ENCODE data around the gene LENG8. TPM values are rescaled to one million over a fixed set of nuclear protein-coding genes. Genes with fewer than 3 reads are reported as not detected.
"Not testable (repeated sequence)": the region's sequence is repeated elsewhere in the genome, so short reads cannot be mapped to it uniquely, and the experiment has no call there.

The LENG8 gene
- total RNA-seq, 1 donor from 2014 or later, result 36.6 TPM

DNA sequence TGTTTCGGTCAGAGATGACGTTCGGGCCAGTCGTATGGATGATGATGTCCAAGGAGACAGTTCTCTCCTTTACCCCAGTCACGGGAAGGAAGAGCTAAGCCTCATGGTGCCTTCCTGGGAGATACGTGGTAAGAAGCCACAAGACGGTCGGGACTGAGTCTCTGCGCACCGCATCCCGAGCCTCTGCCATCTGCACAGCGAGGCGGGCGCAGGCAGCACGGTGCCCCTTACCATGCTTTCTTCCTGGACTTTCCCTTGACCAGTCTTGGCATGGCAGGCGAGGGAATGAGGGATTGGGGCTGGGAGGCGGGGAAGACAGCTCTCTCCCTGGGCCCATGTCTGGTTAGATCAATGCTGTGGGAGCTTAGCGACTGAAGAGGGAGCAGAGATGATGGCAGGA is 43.6 kb downstream of the LENG8 start:
- no peaks in the 10 kb centered on the region for H3K36me3 Mint-ChIP-seq
- DNase-seq (ENCODE audit: low spot score), result no peak
- H3K4me1 ChIP-seq, result no peaks in the 10 kb centered on the region
- H4K20me1 ChIP-seq (ENCODE audit: low read depth), result no peaks in the 10 kb centered on the region
- no peak overlapping the region for H2AFZ ChIP-seq (replicated peaks)
- no peaks in the 10 kb centered on the region for H3K9me3 ChIP-seq (ENCODE audit: low read depth)
- H3K79me2 ChIP-seq (ENCODE audit: low read depth), result no peaks in the 10 kb centered on the region
- no peak overlapping the region for H3K9ac ChIP-seq
- no peak overlapping the region for H3K27ac ChIP-seq
- no peak overlapping the region for H3K4me3 ChIP-seq
- H3F3A ChIP-seq (ENCODE audit: low read depth), result no peaks in the 10 kb centered on the region
- no peak overlapping the region for H3K27ac Mint-ChIP-seq
- peaks cover 14% of the 10 kb centered on the region for H3K27me3 Mint-ChIP-seq (ENCODE audit: insufficient read depth, low read depth)
- peaks cover 3% of the 10 kb centered on the region for H3K9me3 Mint-ChIP-seq
- no peaks in the 10 kb centered on the region for H3K36me3 ChIP-seq
- H3K27me3 ChIP-seq, result no peaks in the 10 kb centered on the region
- H3K4me2 ChIP-seq, result no peak overlapping the region
- no peak for TF ChIP-seq EZH2 (IDR thresholded peaks at IDR 0.05)
- TF ChIP-seq EZH2phosphoT487 (IDR thresholded peaks at IDR 0.05), result no peak
- TF ChIP-seq, protein P1, sequence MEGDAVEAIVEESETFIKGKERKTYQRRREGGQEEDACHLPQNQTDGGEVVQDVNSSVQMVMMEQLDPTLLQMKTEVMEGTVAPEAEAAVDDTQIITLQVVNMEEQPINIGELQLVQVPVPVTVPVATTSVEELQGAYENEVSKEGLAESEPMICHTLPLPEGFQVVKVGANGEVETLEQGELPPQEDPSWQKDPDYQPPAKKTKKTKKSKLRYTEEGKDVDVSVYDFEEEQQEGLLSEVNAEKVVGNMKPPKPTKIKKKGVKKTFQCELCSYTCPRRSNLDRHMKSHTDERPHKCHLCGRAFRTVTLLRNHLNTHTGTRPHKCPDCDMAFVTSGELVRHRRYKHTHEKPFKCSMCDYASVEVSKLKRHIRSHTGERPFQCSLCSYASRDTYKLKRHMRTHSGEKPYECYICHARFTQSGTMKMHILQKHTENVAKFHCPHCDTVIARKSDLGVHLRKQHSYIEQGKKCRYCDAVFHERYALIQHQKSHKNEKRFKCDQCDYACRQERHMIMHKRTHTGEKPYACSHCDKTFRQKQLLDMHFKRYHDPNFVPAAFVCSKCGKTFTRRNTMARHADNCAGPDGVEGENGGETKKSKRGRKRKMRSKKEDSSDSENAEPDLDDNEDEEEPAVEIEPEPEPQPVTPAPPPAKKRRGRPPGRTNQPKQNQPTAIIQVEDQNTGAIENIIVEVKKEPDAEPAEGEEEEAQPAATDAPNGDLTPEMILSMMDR (IDR thresholded peaks at IDR 0.05), result no peak
- H3K4me3 Mint-ChIP-seq, result no peak overlapping the region
- H3K4me1 Mint-ChIP-seq, result no peaks in the 10 kb centered on the region

DNA sequence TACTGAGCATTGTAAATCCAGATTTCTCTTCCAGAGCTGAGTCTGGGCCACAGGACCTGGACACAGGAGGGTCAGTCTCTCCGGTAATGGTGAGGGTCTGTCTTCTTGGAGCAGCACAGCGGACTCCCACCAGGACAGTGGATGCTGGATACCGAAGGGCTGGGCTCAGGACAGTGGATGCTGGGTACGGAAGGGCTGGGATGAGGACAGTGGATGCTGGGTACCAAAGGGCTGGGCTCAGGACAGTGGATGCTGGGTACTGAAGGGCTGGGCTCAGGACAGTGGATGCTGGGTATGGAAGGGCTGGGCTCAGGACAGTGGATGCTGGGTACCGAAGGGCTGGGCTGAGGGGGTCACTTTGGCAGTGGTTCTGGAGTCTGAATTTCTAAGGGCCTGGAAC is 44.1 kb downstream of the LENG8 start:
- not testable (repeated sequence) for H3F3A ChIP-seq (ENCODE audit: low read depth); DNase-seq (ENCODE audit: low spot score); H3K4me1 ChIP-seq; H3K4me2 ChIP-seq; H3K4me3 Mint-ChIP-seq; H3K9me3 Mint-ChIP-seq; H2AFZ ChIP-seq (replicated peaks); H3K9ac ChIP-seq; H3K79me2 ChIP-seq (ENCODE audit: low read depth); H4K20me1 ChIP-seq (ENCODE audit: low read depth); H3K27me3 ChIP-seq; H3K27ac Mint-ChIP-seq; H3K4me3 ChIP-seq; H3K36me3 Mint-ChIP-seq; H3K27ac ChIP-seq; H3K36me3 ChIP-seq; H3K4me1 Mint-ChIP-seq; H3K9me3 ChIP-seq (ENCODE audit: low read depth)
- peaks cover 14% of the 10 kb centered on the region for H3K27me3 Mint-ChIP-seq (ENCODE audit: insufficient read depth, low read depth)

DNA sequence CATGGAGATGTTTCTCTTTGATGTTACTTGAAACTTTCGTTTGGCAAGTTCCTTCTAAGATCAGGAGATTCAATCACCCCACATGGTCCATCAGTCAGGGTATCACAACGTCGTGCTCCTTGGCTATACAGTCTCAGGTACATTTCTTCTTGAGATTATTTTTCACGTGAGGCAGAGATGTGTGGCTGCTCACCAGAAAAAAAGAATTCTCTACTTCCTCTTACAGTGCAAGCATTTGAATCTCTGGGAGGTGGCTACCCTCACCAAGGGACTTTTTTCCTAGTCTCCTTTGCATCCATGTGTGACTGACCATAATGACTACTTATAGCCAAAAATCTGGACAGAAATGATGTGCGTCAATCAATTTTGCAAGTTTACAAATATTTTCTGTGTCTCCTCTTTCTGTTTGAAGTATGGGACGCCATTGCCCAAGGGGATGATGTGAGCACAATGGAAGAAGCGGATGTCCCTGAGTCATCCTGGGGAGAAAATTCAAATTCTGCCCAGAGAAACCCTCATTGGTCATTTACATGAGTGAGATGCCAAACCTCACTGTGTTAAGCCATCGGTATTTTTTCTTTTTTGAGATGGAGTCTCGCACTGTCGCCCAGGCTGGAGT is 45.1 kb downstream of the LENG8 start:
- H3K27ac Mint-ChIP-seq, result no peak overlapping the region
- H4K20me1 ChIP-seq (ENCODE audit: low read depth), result no peaks in the 10 kb centered on the region
- DNase-seq (ENCODE audit: low spot score), result no peak
- no peak overlapping the region for H3K27ac ChIP-seq
- H3K9ac ChIP-seq, result no peak overlapping the region
- peaks cover 14% of the 10 kb centered on the region for H3K27me3 Mint-ChIP-seq (ENCODE audit: insufficient read depth, low read depth)
- H3K4me3 ChIP-seq, result no peak overlapping the region
- H3K36me3 ChIP-seq, result no peaks in the 10 kb centered on the region
- H3K79me2 ChIP-seq (ENCODE audit: low read depth), result no peaks in the 10 kb centered on the region
- no peaks in the 10 kb centered on the region for H3K27me3 ChIP-seq
- no peak for TF ChIP-seq EZH2 (IDR thresholded peaks at IDR 0.05)
- TF ChIP-seq, protein P1 (IDR thresholded peaks at IDR 0.05), result no peak
- no peak for TF ChIP-seq EZH2phosphoT487 (IDR thresholded peaks at IDR 0.05)
- H3K4me3 Mint-ChIP-seq, result no peak overlapping the region
- H3K9me3 Mint-ChIP-seq, result peaks cover 3% of the 10 kb centered on the region
- H3K4me1 Mint-ChIP-seq, result no peaks in the 10 kb centered on the region
- H3K4me1 ChIP-seq, result no peaks in the 10 kb centered on the region
- H3K9me3 ChIP-seq (ENCODE audit: low read depth), result no peaks in the 10 kb centered on the region
- no peak overlapping the region for H3K4me2 ChIP-seq
- no peaks in the 10 kb centered on the region for H3F3A ChIP-seq (ENCODE audit: low read depth)
- H2AFZ ChIP-seq (replicated peaks), result no peak overlapping the region
- no peaks in the 10 kb centered on the region for H3K36me3 Mint-ChIP-seq

DNA sequence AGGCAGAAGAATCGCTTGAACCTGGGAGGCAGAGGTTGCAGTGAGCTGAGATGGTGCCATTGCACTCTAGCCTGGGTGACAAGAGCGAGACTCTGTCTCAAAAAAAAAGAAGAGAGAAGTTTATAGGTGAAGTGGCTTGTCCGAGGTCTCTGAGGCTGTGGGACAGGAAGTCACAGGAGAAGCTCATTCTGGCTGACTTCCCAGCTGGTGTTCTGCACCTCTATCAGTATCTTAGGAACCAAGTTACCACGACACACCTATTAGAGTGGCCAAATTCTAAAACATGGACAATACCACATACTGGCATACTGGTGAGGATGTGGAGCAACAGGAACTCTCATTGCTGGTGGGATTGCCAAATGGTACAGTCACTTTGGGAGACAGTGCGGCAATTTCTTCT is 46.3 kb downstream of the LENG8 start:
- not testable (repeated sequence) for H3K27me3 Mint-ChIP-seq (ENCODE audit: insufficient read depth, low read depth)

DNA sequence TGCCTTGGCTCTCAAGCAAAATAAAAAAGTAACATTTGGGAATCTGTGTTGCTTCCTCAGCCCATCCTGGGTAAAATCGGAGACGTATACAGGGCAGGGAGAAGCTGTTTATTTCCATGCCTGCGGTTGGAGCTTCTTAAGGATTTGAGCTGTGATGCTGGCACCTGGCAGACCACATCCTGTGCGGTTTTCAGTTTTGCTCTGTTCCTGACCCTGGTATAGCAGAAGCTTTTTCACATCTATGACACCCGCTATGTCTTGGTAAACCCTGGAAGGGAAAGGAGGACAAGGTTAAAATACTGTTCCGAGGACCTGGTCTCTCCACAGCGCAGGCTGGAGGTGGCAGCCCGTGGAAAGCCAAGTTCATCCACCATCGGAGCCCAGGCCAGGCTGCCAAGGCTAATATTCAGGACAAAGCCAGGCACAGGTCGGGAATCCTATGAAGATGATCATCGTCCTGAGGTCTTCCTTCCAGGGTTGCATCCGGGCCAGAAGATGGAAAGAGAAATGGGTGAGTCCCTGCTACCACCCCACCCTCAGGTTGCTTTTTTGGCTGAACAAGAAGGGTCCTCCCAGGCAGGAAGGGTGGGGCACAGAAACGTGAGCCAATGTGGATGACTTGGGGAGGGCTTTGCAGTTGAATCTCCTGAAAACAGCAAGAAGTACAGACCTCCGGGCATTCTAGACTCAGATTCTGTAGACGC is 48.9 kb downstream of the LENG8 start:
- not testable (repeated sequence) for H3K4me3 Mint-ChIP-seq; H3K27me3 Mint-ChIP-seq (ENCODE audit: insufficient read depth, low read depth); DNase-seq (ENCODE audit: low spot score); H3K27me3 ChIP-seq; H3K27ac Mint-ChIP-seq; H3K4me1 Mint-ChIP-seq; H4K20me1 ChIP-seq (ENCODE audit: low read depth); H3K9me3 ChIP-seq (ENCODE audit: low read depth); H3K4me3 ChIP-seq; H3K36me3 ChIP-seq; H3K9ac ChIP-seq; H3K9me3 Mint-ChIP-seq; H3K27ac ChIP-seq; H3K4me1 ChIP-seq; H3K36me3 Mint-ChIP-seq; H3K4me2 ChIP-seq; H2AFZ ChIP-seq (replicated peaks); H3F3A ChIP-seq (ENCODE audit: low read depth); H3K79me2 ChIP-seq (ENCODE audit: low read depth)

More for the DNA sequence above, 46.3 kb downstream of the LENG8 start:
- not testable (repeated sequence) for H3K4me2 ChIP-seq; H3K4me1 Mint-ChIP-seq; H3K9ac ChIP-seq; H3K4me3 Mint-ChIP-seq; H3K9me3 ChIP-seq (ENCODE audit: low read depth); H3K79me2 ChIP-seq (ENCODE audit: low read depth); H3K36me3 ChIP-seq; H2AFZ ChIP-seq (replicated peaks); H3K9me3 Mint-ChIP-seq; H3K4me3 ChIP-seq; H4K20me1 ChIP-seq (ENCODE audit: low read depth); H3K4me1 ChIP-seq; H3F3A ChIP-seq (ENCODE audit: low read depth); DNase-seq (ENCODE audit: low spot score); H3K27me3 ChIP-seq; H3K27ac Mint-ChIP-seq; H3K27ac ChIP-seq; H3K36me3 Mint-ChIP-seq

DNA sequence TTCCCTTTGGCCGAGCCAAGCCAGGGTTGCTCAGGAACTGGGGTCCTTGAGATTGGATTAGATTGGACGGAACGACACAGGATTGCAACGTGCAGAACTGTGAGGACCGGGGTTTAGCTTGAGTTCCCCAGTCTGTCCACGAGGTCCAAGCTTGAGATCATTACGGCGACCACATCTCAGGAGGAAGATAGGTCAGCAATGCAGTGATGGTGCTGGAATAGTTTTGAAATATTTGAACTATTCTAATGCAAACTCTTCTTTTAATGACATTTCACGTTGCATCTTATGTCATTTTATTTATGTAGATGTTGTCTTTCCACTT is 49.4 kb downstream of the LENG8 start:
- not testable (repeated sequence) for H3K4me1 ChIP-seq; H3K36me3 ChIP-seq; H3F3A ChIP-seq (ENCODE audit: low read depth); H3K27ac ChIP-seq; H3K36me3 Mint-ChIP-seq; H3K9me3 ChIP-seq (ENCODE audit: low read depth); DNase-seq (ENCODE audit: low spot score); H3K9me3 Mint-ChIP-seq; H3K4me3 ChIP-seq; H3K27me3 ChIP-seq; H3K4me1 Mint-ChIP-seq; H3K4me2 ChIP-seq; H3K4me3 Mint-ChIP-seq; H3K27ac Mint-ChIP-seq; H3K27me3 Mint-ChIP-seq (ENCODE audit: insufficient read depth, low read depth); H3K79me2 ChIP-seq (ENCODE audit: low read depth); H2AFZ ChIP-seq (replicated peaks); H3K9ac ChIP-seq; H4K20me1 ChIP-seq (ENCODE audit: low read depth)
